Bone marrow (tissue), 2 donors: ENCODE data around the gene MED20.

Experiments used
- DNase-seq, 2 donors: peaks; one replicate each; lab custom pipeline; 2025; lab: John Stamatoyannopoulos, UW

The MED20 gene

DNA sequence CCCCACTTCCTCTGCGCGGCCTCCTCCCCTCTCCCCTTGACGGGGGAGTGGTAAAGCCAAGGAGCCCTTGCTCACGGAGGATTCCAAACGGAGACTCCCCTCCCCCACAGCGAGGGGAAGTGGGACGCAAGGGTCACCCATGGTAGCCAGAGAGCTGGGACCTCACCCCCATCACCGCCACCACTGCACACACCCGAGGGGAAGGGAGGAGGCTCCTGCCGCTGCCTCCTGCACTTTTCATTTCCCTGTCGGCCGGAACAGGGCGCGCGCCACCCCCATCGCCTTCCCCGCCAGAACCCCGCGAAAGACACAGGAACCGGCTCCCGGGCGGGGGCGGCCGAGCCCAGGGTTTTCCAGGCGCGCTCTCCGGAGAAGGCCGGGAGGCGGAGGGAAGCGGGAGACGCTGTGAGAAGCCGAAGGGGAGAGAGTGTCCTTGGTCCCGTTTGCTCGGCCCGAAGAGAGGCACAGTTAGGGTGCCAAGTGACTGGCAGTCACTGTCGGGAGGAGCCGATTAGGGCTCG is 19.9 kb upstream of the MED20 start:
- DNase-seq = peak in 1 of 2 donors; percentile 46

- DNase-seq = no peak
Observed at GRCh38 chr6:41939848-41940758, 19.2 kb upstream of the MED20 start.

- DNase-seq = peak; percentile 27 to 46
Observed at GRCh38 chr6:41939176-41939847, 18.4 kb upstream of the MED20 start.

GRCh38 chr6:41938590-41939175 is 17.7 kb upstream of the MED20 start:
- DNase-seq = no peak

- peak; percentile 31 to 67 for DNase-seq
Observed at GRCh38 chr6:41937861-41938574, 17.1 kb upstream of the MED20 start.

GRCh38 chr6:41937472-41937860 is 16.5 kb upstream of the MED20 start:
- DNase-seq = no peak

GRCh38 chr6:41936073-41936837 is 15.3 kb upstream of the MED20 start:
- DNase-seq = peak; percentile 29 to 99

- no peak for DNase-seq
Observed at GRCh38 chr6:41935685-41936072, 14.7 kb upstream of the MED20 start.

DNA sequence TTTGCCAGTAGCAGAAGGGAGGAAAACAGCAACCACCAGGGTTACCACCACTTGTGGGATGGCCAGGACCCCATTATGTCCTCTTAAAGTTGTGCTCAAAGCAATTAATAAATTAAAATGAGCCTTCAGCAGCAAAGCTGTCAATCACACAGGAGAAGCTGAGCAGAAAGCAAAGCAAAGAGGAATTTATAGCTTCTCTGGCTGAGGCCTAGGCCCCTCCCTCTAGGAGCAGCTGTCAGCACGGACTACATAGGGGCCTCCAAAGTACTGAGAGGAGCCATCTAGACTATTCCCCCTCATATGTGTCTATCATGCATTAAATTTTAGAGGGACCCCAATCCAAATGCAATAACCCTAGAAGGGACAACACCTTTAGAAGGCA is 14.2 kb upstream of the MED20 start:
- no peak for DNase-seq

DNA sequence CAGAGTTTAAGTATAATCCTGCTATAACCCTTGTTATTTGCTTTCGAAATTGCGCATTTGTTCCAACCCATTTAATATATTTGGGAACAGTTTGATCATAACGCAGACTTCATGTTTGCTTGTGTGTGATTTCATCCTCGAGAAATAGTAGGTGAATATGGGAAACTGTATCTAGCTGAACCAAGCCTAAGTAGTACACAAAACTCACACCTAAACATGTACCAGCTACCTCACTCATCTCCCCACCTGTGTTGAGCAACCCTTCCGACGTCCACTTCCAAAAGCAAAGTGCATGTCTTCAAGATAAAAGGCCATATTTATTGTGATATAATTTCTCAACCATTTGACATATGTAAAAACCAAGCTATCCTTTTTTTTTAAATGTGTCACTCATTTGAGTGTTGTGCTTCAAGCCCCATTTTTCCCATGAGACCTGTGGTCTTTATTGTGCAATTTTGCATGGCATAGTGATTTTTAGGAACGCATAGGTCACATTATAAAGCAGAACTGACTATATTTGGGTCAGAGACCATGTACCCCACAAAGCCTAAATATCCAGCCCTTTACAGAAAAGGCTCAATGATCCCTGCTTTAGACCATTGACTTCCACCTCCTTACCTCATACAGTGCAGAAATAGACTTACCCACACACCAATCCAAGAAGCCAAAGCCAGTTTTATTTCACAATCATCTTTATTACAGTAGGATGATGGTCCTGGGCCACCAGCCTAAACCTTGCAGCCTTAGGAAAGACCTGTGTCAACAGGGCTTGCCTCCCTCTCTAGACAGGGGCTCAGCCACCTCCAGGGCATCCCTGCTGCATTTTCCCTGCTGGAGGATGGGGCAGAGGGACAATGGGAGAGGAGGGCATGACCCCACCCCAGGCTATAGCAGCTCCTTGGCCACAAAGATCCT is 13.6 kb upstream of the MED20 start:
- DNase-seq = no peak

- DNase-seq = no peak
Observed at GRCh38 chr6:41932378-41932777, 11.4 kb upstream of the MED20 start.

- DNase-seq = no peak
Observed at GRCh38 chr6:41931792-41932191, 10.9 kb upstream of the MED20 start.

DNA sequence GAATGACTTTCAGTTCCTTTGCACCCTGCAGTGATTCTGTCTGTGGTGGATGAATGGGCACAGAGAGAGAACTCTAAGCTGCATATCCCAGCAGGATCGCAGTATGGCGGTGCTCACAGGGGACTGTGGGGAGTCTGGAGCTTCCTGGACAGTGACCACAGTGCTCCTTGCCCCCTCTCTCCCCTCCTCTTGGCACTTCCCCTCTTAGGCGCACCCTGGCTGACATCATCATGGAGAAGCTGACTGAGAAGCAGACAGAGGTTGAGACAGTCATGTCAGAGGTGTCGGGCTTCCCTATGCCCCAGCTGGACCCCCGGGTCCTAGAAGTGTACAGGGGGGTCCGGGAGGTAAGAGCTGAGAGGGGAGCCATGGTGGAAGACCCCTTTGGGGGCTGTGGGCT is 9.0 kb upstream of the MED20 start:
- no peak for DNase-seq

- no peak for DNase-seq
Observed at GRCh38 chr6:41927253-41927652, 6.3 kb upstream of the MED20 start.

GRCh38 chr6:41922154-41922553 is 1.2 kb upstream of the MED20 start:
- DNase-seq = no peak

GRCh38 chr6:41921712-41921998 is 716 bp upstream of the MED20 start:
- no peak for DNase-seq

- DNase-seq = no peak
Observed at GRCh38 chr6:41917528-41917927, 3.4 kb downstream of the MED20 start.

DNA sequence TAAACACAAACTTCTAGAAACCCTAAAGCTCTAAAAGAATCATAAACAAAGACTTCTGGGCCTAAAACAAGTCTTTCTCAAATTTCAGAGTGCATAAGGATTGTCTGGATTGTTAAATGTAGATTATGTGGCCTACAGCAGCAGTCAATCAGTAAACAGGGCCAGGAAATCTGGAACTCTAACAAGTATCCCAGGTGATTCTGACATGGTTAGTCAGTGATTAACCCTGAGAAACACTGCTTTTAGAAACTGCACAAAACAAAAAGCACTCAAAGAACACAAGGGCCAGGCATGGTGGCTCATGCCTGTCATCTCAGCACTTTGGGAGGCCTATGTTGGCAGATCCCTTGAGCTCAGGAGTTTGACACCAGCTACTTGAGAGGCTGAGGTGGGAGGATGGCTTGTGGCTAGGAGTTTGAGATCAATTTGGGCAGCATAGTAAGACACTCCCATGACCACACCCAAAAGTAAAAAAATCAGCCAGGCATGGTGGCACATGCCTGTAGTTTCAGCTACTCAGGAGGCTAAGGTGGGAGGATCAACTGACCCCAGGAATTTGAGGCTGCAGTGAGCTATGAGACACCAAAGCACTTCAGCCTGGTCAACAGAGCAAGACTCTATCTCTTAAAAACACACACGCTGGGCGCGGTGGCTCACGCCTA is 5.9 kb downstream of the MED20 start:
- DNase-seq = no peak

- no peak for DNase-seq
Observed at GRCh38 chr6:41914343-41914742, 6.6 kb downstream of the MED20 start.

DNA sequence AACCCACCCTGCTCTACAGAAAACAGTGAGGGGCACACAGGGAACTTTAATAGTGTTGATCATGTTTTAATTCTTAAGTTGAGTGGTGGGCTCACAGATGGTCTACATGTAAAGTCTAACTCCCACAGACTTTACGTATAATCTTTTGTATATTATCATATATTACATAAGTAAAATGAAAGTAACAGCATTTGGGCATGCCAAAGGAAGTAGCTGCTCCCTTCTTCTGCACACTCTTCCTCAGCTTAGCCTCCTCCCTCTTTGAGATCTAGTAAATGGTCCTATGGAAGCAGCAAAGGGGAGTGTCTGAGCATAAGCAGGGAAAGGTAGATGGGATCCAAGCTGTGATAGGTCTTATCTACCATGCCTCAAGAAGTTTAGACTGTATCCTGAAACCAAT is 11.2 kb downstream of the MED20 start:
- DNase-seq = no peak
